22Rv1 (cell line): Measurements from ENCODE around the gene CYP4F8.

Source experiments
- CTCF ChIP-seq: fragments of 450-650 bp; IDR thresholded peaks from 2 replicates; pipeline ENCODE4 v1.5.1; 2017; ENCODE audit warnings: mild to moderate bottlenecking
- ZFX ChIP-seq: fragments of 450-650 bp; IDR thresholded peaks from 2 replicates; pipeline ENCODE4 v1.6.1; 2017; ENCODE audit warnings: antibody characterized with exemption, borderline replicate concordance

- TF ChIP-seq CTCF = no peak
- TF ChIP-seq ZFX = no peak
Observed at GRCh38 chr19:15616183-15616582, 1.2 kb downstream of the CYP4F8 start.
